ENCODE data around the gene RASSF8.

- TF ChIP-seq CTCF (conservative IDR thresholded peaks at IDR 0.05): no peak
- no peak for TF ChIP-seq EZH2 (IDR thresholded peaks at IDR 0.05; ENCODE audit: low read depth)
Measured at GRCh38 chr12:25962932-25963525, 4.5 kb downstream of the RASSF8 start.

Measured in PC-9 (cell line).